Activated CD4-positive, alpha-beta T cell treated with anti-CD3 and anti-CD28 coated beads, Interleukin-10, Interleukin-2, amounts not matched to agents 100 ng/mL and 50 ng/mL, durations not matched to agents 16 hours and 8 hours (primary cell): ENCODE data around the gene NMS.
"Not testable (repeated sequence)": the region's sequence is repeated elsewhere in the genome, so short reads cannot be mapped to it uniquely, and the experiment has no call there.

Source experiments
- DNase-seq: peaks from one replicate; pipeline ENCODE4 v3.0.0-alpha.2; 2020

The NMS gene

GRCh38 chr2:100470182-100470581, at the start of gene NMS:
NMS (plus strand) TSS chr2:100470482; CDS start chr2:100470489, 7 bp downstream.
- DNase-seq = no peak

GRCh38 chr2:100422320-100423055, 47.8 kb upstream of the NMS start:
- DNase-seq = no peak

GRCh38 chr2:100423631-100424030, 46.7 kb upstream of the NMS start:
- no peak for DNase-seq

GRCh38 chr2:100424277-100424875, 45.9 kb upstream of the NMS start:
- no peak for DNase-seq

GRCh38 chr2:100425107-100425506, 45.2 kb upstream of the NMS start:
- DNase-seq = no peak

- DNase-seq = no peak
Observed at GRCh38 chr2:100425573-100426383, 44.5 kb upstream of the NMS start.

- no peak for DNase-seq
Observed at GRCh38 chr2:100426384-100426720, 43.9 kb upstream of the NMS start.

GRCh38 chr2:100427111-100427510, 43.2 kb upstream of the NMS start:
- DNase-seq = no peak

GRCh38 chr2:100427627-100428258, 42.5 kb upstream of the NMS start:
- peak; percentile 54 for DNase-seq

GRCh38 chr2:100429726-100430125, 40.6 kb upstream of the NMS start:
- no peak for DNase-seq

GRCh38 chr2:100437751-100438150, 32.5 kb upstream of the NMS start:
- no peak for DNase-seq

GRCh38 chr2:100446696-100447095, 23.6 kb upstream of the NMS start:
- DNase-seq = no peak

GRCh38 chr2:100451092-100451491, 19.2 kb upstream of the NMS start:
- DNase-seq = no peak

GRCh38 chr2:100451734-100452133, 18.5 kb upstream of the NMS start:
- DNase-seq = no peak

GRCh38 chr2:100453853-100454252, 16.4 kb upstream of the NMS start:
- no peak for DNase-seq

- DNase-seq = not testable (repeated sequence)
Observed at GRCh38 chr2:100456357-100456756, 13.9 kb upstream of the NMS start.

GRCh38 chr2:100460904-100461530, 9.3 kb upstream of the NMS start:
- no peak for DNase-seq

- peak; percentile 2 for DNase-seq
Observed at GRCh38 chr2:100470898-100471514, 724 bp downstream of the NMS start.

- no peak for DNase-seq
Observed at GRCh38 chr2:100476606-100477005, 6.3 kb downstream of the NMS start.

- DNase-seq = peak; percentile 1
Observed at GRCh38 chr2:100482741-100483140, 12.5 kb downstream of the NMS start.

GRCh38 chr2:100483895-100484294, 13.6 kb downstream of the NMS start:
- DNase-seq = no peak

- DNase-seq = no peak
Observed at GRCh38 chr2:100484390-100484789, 14.1 kb downstream of the NMS start.

- no peak for DNase-seq
Observed at GRCh38 chr2:100485396-100485795, 15.1 kb downstream of the NMS start.
